Ishikawa (cell line): Measurements from ENCODE around the gene MMS22L.

Source experiments
- CEBPB ChIP-seq: IDR thresholded peaks from 2 replicates; pipeline ENCODE4 v1.6.1; 2012
- CREB1 ChIP-seq: IDR thresholded peaks from 2 replicates; pipeline ENCODE4 v1.6.1; 2012; ENCODE audit warnings: low read depth
- EGR1 ChIP-seq: IDR thresholded peaks from 2 replicates; pipeline ENCODE4 v1.6.1; 2012
- EP300 ChIP-seq: IDR thresholded peaks from 2 replicates; pipeline ENCODE4 v1.6.1; 2012; ENCODE audit warnings: borderline replicate concordance
- FOXM1 ChIP-seq: IDR thresholded peaks from 2 replicates; pipeline ENCODE4 v1.6.1; 2012; ENCODE audit warnings: low read depth, borderline replicate concordance
- NFIC ChIP-seq: IDR thresholded peaks from 2 replicates; pipeline ENCODE4 v1.6.1; 2012
- RAD21 ChIP-seq: IDR thresholded peaks from 2 replicates; pipeline ENCODE4 v1.6.1; 2012; ENCODE audit warnings: low read depth
- TAF1 ChIP-seq: IDR thresholded peaks from 2 replicates; pipeline ENCODE4 v1.6.1; 2012; ENCODE audit warnings: low read depth, mild to moderate bottlenecking
- TCF12 ChIP-seq: IDR thresholded peaks from 2 replicates; pipeline ENCODE4 v1.6.1; 2012; ENCODE audit warnings: low read depth
- TEAD4 ChIP-seq: IDR thresholded peaks from 2 replicates; pipeline ENCODE4 v1.6.1; 2012
- YY1 ChIP-seq: IDR thresholded peaks from 2 replicates; pipeline ENCODE4 v1.6.1; 2012; ENCODE audit warnings: low read depth
- ZBTB7A ChIP-seq: IDR thresholded peaks from 2 replicates; pipeline ENCODE4 v1.6.1; 2012; ENCODE audit warnings: low read depth
- TF ChIP-seq, protein P1 (sequence below): IDR thresholded peaks from 2 replicates; pipeline ENCODE4 v1.6.1; 2012; ENCODE audit warnings: low read depth, mild to moderate bottlenecking
- TF ChIP-seq, protein P2 (sequence below): IDR thresholded peaks from 2 replicates; pipeline ENCODE4 v1.6.1; 2012
- TF ChIP-seq, protein P3 (sequence below): IDR thresholded peaks from 2 replicates; pipeline ENCODE4 v1.6.1; 2012

MMS22L gene

DNA sequence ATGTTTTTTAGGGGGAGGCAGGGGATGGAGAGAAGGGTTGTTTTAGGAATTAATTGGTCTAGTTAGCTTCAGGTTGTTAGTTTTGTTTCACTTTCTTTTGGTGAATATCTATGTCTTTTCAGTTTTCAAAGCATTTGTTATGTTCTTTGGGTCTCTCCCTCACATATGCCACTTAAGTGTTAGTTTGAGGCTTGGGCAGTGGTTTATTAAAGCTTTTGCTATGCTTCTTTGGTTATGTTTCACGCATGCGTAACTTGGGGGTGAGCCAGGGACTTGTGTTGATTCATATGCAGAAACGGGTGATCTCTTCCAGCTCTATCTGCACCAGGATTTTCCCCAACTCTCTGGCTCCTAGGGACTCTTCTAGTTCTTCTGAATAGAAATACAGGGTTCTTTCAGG, 11.4 kb upstream of the MMS22L start:
- TF ChIP-seq FOXM1 (no peak), TAF1 (no peak), CREB1 (no peak), EP300 (no peak), ZBTB7A (no peak), NFIC (no peak), CEBPB (no peak), EGR1 (no peak)
- TF ChIP-seq, protein P1, sequence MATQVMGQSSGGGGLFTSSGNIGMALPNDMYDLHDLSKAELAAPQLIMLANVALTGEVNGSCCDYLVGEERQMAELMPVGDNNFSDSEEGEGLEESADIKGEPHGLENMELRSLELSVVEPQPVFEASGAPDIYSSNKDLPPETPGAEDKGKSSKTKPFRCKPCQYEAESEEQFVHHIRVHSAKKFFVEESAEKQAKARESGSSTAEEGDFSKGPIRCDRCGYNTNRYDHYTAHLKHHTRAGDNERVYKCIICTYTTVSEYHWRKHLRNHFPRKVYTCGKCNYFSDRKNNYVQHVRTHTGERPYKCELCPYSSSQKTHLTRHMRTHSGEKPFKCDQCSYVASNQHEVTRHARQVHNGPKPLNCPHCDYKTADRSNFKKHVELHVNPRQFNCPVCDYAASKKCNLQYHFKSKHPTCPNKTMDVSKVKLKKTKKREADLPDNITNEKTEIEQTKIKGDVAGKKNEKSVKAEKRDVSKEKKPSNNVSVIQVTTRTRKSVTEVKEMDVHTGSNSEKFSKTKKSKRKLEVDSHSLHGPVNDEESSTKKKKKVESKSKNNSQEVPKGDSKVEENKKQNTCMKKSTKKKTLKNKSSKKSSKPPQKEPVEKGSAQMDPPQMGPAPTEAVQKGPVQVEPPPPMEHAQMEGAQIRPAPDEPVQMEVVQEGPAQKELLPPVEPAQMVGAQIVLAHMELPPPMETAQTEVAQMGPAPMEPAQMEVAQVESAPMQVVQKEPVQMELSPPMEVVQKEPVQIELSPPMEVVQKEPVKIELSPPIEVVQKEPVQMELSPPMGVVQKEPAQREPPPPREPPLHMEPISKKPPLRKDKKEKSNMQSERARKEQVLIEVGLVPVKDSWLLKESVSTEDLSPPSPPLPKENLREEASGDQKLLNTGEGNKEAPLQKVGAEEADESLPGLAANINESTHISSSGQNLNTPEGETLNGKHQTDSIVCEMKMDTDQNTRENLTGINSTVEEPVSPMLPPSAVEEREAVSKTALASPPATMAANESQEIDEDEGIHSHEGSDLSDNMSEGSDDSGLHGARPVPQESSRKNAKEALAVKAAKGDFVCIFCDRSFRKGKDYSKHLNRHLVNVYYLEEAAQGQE: no peak

DNA sequence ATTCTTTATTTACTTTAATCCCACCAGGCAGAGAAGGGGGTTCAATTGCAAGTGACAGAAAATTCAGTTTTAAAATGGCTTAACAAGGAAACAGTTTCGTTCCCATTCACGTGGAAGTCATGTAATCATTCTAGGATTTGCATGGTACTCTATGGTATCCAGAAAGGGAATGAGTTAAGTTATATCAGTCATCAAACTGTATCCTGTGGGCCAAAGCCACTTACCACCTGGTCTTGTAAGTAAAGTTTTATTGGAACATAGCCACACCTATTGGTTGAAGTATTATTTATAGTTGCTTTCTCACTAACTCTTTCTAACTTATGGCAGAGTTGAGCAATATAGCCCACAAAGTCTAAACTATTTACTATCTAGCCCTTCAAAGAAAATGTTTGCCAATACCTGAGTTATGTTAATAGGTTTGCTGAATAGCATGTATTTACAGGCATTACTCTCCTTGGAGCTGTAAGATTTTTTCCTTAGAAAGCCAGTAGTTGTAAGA, 10.2 kb upstream of the MMS22L start:
- no peak for TF ChIP-seq EP300
- no peak for TF ChIP-seq YY1
- no peak for TF ChIP-seq TEAD4
- TF ChIP-seq TAF1: no peak
- TF ChIP-seq RAD21: no peak
- TF ChIP-seq, protein P2, sequence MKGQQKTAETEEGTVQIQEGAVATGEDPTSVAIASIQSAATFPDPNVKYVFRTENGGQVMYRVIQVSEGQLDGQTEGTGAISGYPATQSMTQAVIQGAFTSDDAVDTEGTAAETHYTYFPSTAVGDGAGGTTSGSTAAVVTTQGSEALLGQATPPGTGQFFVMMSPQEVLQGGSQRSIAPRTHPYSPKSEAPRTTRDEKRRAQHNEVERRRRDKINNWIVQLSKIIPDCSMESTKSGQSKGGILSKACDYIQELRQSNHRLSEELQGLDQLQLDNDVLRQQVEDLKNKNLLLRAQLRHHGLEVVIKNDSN: no peak

DNA sequence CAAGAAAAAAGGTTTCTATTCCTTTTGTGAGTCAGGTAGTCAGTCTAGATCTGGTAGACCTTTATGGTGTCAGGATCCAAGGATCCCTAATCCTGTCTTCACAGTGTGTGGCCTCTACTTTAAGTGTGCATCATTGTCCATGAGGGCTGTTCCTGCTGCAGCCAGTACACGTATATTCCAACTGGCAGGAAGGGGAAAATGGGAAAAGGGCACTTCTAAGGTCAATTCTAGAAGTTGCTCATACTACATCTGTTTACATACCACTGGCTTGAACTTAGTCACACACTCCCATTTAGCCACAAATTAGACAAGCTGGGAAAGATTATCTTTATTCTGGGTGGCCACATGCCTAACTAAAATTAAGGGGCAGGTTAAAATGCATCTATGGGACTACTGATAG, 9.7 kb upstream of the MMS22L start:
- TF ChIP-seq EP300 (no peak), TEAD4 (no peak), RAD21 (no peak)

DNA sequence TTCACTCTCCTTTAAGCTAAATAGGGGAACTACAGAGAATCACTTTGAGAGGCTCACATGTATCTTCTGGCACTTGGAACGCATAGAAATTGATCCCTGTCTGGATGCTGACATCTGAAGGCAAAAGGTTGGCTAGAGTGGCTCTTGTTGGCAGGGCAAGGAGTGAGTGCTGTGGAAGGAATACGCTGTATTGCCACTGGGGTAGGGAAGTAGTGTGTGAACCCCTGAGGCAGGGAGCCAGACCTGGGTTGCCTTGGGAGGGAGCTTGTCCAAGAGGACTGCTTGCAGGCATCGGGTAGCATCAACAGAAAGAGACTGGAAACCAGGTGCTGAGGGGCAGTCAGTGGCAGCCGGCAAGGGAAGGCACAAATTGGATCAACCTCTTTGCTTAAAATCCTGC, 8.9 kb upstream of the MMS22L start:
- no peak for TF ChIP-seq NFIC
- TF ChIP-seq FOXM1: no peak
- no peak for TF ChIP-seq TAF1
- TF ChIP-seq TCF12: no peak
- TF ChIP-seq, protein P1: no peak
- no peak for TF ChIP-seq CREB1
- no peak for TF ChIP-seq TEAD4
- TF ChIP-seq, protein P3, sequence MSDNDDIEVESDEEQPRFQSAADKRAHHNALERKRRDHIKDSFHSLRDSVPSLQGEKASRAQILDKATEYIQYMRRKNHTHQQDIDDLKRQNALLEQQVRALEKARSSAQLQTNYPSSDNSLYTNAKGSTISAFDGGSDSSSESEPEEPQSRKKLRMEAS: no peak
- TF ChIP-seq EP300: no peak
- TF ChIP-seq, protein P2: no peak
- TF ChIP-seq EGR1: no peak
- TF ChIP-seq ZBTB7A: no peak
- no peak for TF ChIP-seq RAD21
- TF ChIP-seq YY1: no peak
- TF ChIP-seq CEBPB: no peak

DNA sequence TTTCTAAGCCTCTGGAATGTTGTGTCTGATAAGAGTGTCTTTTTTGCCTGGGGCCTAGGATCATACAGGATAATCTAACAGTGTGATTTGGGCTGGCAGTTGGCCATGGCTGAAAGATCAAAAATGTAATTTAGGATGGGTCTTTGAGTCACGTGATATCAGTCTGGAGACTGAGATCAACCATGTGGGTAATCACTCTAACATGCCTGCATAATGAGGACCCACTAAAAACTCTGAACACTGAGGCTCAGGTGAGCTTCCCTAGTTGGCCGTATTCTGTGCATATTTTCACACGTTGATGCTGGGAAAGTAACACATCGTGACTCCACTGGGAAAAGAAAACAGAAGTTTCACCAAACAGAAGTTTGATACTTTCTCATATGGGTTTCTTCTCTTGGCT, 6.3 kb upstream of the MMS22L start:
- TF ChIP-seq ZBTB7A: no peak
- TF ChIP-seq RAD21: no peak
- TF ChIP-seq, protein P1: no peak
- TF ChIP-seq TAF1: no peak
- TF ChIP-seq, protein P2: no peak
- TF ChIP-seq FOXM1: no peak
- TF ChIP-seq, protein P3: no peak
- TF ChIP-seq YY1: no peak
- TF ChIP-seq EGR1: no peak
- no peak for TF ChIP-seq CREB1
- no peak for TF ChIP-seq CEBPB
- no peak for TF ChIP-seq TCF12
- TF ChIP-seq TEAD4: no peak
- TF ChIP-seq NFIC: no peak
- no peak for TF ChIP-seq EP300
